DOHH2 (cell line): ENCODE data around the gene SRPK2.

Experiments
- CTCF ChIP-seq: fragments of 200-600 bp; sonication (generic); IDR thresholded peaks from one replicate; pipeline ENCODE4 v1.5.1; 2014; ENCODE audit warnings: antibody characterized with exemption, mild to moderate bottlenecking, low read depth, low read length; ENCODE audit not compliant: poor library complexity, severe bottlenecking
- EZH2phosphoT487 ChIP-seq: fragments of 200-600 bp; sonication (generic); IDR thresholded peaks from 2 replicates; pipeline ENCODE4 v1.6.1; 2017; ENCODE audit warnings: borderline replicate concordance, mild to moderate bottlenecking, antibody characterized with exemption, low read length, moderate library complexity, mixed read lengths

DNA sequence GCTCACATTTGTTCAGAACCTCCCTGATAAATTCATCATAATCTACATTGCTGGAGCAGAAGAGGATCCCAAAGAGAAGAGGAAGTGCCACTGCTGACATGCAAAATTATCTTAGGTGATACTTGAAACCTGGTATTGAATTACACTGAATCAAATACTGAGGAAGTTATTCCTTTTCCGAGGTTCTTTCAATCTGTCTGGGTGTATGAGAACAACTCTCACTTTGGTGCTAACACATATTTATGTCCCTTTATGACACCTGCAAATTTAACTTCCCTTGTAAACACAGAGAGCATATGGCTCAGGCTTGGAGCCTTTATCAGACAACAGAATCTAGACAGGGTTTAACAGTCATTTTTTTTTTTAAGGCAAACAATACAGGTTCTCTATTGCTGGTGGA lies 131.4 kb downstream of the SRPK2 start:
- no peak for TF ChIP-seq CTCF
- no peak for TF ChIP-seq EZH2phosphoT487
